HG02840 (cell line): Measurements from ENCODE around the gene MGAT5.

Experiments
- ATAC-seq: cut with Tn5 transposase; IDR thresholded peaks from one replicate; pipeline ENCODE4 v1.9.1; 2021; ENCODE audit warnings: mild to moderate bottlenecking, moderate library complexity, moderate number of reproducible peaks; ENCODE audit not compliant: unreplicated experiment, low FRiP score

The MGAT5 gene

DNA sequence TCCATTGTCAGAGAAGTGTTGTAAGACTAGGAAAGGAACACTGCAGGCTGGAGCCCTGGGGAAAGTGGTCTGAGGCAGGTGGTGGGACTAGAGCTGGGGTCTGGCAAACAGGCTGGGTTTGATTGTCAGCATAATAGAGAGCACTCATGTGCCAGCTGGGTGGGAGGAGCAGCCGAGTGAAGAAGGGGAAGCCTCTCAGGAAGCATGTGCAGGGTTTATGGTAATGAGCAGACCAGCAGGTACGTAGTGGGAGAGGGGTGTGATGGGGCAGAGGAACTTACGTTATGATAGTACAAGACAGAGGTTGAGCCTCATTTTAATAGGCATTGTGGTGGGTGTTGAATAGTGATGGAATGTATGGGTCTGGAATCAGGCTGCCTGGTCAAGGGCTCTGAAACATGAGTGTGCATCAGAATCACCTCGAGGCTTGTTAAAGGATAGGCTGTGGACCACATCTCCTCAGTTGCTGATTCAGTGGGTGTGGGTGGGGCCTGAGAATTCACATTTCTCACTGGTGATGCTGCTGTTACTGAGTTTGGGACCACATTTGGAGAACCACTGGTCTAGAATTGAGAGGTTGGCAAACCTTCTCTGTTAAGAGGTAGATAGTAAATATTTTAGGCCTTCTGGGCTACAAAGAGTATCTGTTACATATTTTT lies 1.7 kb upstream of the MGAT5 start:
- ATAC-seq: no peak

DNA sequence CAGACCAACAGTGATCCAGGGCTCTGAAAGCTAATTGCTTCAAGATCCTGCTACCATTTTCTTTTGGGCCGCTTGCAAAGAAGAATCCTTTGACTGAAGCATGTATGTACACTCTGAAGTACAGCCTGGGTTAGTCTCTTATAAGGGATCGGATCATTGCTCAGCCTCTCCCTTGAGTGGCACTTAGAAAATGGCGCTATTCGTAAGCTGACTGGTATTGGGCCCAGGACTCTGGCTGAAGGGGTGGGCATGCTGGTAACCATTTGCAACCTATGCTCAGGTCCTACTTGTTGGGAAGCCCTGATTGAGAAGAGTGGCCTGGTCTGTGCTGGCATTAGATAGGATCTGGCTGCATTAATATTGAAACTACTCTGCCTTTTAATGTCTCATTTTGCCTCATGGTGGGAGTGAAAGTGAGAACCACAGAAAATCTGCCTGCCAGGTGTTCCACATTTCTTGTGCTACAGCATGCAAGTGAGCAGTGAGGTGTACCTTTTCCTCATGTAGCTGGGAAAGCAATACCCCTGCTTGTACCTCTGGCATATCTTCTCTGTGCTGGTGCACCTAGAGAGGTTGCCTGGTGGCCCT lies 661 bp upstream of the MGAT5 start:
- ATAC-seq: peak; percentile 58

DNA sequence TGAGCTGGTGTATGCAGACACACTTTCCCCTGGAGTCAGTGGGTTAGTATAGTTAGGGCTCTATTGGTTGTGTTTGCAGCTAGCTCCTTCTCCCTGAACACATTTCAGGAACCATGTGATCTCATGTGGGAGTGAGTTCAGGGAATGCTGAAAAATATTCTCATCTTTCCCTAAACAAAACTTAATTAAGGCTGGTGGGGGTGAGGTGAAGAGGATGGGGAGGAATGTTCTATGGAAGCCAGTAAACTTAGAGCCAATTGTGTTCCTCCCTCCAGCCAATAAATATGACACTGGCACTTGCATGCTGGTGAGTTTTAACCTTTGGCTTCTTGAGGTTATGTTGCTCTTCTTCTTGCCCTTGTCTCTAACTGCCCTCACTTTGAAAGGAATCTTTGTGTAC lies 952 bp downstream of the MGAT5 start:
- ATAC-seq: no peak

DNA sequence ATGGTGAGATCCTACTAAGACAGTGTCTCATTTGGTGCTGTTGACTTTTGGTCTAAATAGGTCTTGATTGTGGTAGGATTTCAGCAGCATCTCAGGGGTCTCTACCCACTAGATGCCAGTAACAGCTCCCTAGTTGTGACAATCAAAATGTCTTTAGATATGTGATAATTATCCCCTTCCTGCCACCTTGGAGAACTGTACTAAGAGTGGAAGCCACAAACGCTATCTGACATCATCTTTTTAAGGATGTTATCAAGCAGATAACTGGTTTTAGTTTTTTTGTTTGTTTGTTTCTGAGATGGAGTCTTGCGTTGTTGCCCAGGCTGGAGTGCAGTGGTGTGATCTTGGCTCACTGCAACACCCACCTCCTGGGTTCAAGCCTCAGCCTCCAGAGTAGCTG lies 3.1 kb downstream of the MGAT5 start:
- ATAC-seq: no peak

DNA sequence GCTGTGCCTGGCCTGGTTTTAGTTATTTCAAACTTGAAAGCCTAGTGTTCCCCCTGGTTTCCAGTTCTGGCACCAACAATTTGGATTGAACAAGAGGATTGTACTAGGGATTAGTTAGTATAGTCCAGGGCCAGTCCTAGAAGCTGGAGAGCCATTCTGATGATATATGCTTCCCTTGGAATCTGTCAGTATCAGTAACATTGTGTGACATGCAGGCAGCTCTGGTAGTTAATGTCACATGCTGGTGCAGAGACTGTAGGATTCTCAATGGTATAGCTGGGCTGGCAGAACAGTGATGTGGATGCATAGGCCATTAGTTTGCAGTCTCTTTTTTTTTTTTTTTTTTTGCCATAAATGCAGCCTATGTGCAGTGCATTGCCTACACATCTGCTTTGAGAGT lies 3.6 kb downstream of the MGAT5 start:
- no peak for ATAC-seq

DNA sequence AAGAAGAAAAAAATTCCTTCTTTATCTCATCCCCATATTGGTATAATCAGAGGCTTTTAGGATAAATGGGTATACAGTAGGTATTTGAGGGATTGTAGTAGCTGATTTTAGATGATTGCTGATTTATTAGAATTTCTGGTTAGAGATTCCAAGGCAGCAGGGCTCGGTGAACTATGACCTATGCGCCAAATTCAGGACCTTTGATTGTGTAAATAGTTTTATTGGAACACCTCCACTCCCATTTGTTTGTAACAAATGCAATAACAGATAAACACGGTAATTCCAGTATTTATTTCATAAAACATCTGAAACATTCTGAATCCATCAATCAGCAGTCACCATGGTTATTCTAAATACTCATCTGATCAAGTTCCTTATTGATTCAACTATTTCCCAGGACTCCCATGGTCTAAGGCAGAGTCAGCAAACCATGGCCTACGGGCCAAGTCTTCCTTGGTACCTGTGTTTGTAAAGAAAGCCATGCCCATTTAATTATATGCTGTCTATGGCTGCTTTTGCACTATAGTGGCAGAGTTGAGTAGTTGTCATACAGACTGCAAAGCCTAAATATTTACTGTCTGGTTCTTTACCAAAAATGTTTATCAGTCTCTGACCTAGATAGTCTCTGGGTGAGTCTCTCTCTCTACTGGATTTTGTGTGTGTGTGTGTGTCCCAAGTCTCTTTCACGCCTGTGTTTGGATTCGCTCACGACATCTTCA lies 4.3 kb downstream of the MGAT5 start:
- no peak for ATAC-seq

DNA sequence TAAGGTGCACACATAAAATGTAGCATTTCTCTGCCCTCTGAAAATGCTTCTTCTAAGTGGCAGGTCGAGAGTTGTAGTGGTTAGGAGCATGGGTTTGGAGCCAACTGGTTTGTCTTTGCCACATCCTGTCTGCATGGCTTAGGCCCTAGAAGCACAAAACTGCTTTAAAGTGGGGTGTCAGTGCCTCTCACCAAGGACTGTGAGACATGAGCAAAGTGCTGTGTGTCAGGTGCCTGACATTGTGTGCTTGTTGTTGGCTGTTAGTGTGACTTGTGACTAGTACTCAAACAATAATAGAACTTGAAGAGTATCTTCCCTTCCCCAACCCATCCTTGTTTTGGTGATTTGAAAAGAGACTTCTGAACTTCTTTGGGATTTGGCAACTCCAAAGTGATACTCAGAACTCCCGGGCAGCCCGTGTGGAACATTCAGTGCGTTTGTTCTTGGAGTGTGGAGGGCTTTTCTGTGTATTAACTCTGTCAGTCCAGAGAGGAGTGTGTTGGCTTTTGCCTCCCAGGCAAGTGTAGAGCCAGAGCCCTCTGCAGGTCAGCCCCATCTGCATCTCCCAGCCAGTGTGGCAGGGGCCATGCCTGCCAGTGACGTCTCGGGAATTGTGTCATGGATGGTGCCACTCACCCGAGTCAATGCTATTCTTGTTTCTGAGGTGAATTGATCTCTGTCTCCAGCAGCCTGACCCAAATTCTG lies 5.0 kb downstream of the MGAT5 start:
- ATAC-seq: no peak

DNA sequence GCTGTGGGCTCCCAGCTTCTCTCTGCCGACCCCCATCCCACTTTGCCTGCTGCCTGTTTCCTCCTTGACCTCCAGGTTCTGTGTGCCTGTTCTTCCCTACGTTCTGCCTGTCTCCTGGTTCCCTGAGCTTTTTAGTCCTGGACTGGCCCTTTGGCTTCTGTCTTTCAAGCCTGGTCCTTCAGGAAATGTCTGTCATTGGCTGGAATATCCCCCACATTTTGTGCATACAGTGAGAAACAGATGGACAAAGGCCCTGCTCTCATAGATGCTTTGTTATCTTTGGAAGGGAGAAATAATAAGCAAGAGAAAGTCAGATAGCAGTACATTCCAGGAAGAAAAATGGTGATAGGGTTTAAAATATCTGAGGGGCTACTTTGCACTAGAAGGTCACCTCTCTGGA lies 5.7 kb downstream of the MGAT5 start:
- ATAC-seq: no peak

DNA sequence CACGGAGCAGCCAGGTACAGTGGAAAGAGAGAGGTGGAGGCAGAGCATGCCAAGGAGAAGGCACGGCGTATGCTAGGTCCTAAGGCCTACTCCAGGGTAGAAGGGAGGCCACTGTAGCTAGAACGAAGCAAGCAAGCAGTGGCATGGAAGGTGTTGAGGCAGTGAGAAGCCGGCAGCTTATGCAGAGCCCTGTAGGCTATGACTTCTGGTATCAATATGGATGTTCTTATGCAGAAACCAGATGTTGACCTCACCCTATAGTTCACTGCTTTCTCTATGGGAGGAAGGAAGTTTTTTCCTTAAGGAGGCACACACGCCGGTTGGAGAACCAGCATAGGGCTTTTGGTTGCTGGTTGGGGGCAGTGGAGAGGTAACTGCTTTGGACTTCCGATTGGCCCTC lies 6.1 kb downstream of the MGAT5 start:
- ATAC-seq: no peak

DNA sequence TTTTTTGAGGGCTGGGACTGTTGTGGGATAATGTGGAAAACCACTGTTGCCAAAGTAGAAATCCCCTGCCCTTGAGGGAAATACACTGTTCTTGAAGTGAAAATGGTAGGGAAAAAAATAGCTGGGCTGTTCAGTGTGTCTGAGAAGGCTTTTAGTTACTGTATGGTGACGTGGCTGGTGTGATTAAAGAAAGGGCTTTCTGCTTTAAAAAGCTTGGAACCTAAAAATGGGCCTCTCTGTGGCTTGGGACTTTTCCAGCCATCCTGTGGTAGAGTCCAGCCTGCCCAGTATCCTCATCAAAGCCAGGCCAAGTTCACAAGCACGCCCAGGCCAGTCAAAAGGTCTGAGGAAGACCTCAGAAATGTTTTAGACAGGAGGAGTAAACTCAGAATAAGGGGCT lies 6.8 kb downstream of the MGAT5 start:
- no peak for ATAC-seq

DNA sequence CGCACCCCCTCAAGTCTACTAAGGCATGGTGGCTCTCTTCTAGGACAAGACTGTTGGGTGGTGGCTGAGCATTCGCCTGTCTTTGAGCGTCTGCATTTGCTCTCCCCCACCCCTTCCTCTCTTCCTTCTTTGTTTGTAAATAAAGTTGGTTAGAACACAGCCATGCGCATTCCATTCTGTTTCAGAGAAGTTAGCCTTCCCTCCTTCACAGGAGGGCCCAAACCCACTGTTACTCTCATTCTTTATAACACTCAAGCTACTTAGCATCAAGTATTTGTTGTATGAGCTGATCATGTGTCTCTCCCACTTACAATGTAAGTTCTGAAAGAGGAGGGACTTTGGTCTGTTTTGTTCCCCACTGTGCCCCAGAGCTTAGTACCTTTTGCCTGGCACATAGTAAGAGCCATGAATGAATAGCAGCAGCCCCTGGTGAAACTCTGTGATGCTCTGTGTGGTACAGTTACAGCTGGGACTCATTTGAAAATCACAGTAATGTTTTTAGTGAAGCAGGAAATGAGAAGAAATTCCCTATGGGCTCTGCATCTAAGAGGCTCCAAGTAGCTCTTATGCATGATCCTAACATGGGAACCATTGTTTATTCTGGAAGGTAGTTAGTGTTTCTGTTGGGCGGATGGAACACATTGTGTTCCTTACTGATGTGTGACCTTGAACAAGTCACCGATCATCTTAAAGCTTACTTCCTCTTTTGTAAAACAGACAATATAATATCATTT lies 7.7 kb downstream of the MGAT5 start:
- ATAC-seq: peak; percentile 40

DNA sequence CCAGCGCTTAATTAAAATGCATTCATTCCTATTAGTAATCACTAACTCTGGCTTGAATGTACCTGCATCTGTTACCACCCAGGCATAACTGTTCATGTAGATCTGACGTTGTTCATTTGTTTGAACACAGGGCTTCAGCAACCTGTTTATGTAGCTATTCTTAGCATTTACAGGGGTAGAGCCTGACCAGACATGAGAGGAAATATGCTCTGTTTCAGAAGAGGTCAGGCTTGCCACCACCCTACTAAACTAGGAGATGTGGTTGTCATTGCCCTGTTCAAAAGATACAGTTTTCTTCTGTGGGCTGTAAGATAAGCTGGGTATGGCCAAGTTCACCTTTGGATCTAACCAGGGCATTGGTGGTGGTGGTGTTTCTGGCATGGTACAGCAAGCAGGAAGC lies 8.8 kb downstream of the MGAT5 start:
- peak; percentile 55 for ATAC-seq

DNA sequence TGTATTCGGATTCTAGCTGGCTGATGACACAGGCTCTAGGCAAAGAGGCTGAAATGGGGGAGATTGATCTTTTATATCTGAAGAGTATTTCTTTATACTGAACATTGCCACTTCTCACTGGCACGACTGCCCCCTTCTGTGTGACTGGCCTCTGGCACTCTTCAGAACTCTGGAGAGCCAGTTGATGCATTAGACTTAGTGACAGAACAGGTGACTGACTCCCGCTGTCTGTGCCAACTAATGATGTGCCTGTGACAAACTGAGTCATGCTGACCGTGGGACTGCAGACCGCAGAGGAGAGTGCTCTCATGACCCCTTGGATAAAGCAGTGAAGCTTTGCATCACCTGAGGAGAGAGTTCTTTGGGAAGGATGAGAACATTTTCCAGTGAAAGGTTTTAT lies 14.4 kb downstream of the MGAT5 start:
- ATAC-seq: no peak

DNA sequence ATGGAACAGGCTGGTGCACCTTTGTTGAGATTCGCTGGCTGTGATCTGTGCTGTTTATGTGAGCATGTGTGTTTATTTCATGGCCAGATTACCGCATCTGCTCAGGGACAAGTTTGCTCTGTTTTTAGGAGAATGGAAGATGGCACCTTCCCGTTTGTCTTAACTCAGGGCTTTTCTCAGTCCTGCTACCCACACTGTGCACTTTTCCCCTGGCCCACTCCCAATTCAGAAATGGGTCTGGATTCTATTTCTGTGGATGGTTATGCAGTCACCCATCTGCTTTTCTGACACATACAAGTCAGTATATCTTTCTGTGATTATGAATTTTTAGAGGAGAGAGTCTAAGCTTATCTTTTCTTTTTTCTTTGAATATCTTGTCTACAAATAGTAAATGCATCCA lies 15.4 kb downstream of the MGAT5 start:
- ATAC-seq: no peak

DNA sequence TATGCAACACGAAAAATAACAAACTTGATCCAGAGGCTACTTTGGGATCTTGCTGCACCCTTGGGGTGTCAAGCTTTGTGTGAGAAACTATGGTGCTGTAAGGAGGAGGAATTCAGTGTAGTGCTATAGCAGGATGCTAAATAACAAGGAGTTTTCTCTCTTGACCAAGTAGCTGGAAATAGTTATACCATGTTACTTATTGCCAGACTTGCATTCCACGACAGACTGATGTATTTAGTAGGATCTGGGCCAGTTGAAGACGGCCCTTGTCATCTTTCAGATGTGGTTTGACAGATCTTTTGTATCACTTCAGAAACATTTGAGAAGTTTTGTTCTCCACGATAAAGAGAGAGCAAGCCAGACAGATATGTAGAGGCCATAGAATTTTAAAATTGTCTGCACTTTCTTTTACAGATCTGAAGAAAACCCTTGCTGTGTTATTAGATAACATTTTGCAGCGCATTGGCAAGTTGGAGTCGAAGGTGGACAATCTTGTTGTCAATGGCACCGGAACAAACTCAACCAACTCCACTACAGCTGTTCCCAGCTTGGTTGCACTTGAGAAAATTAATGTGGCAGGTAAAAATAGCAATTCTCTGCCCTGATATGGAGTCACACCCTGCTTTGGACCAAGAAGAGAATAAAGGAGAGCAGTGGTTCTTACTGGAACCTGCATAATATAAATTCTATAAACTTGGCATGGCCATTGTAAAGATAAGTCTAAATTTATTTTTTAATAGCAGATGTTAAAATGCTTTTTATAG lies 16.3 kb downstream of the MGAT5 start:
- ATAC-seq: no peak

DNA sequence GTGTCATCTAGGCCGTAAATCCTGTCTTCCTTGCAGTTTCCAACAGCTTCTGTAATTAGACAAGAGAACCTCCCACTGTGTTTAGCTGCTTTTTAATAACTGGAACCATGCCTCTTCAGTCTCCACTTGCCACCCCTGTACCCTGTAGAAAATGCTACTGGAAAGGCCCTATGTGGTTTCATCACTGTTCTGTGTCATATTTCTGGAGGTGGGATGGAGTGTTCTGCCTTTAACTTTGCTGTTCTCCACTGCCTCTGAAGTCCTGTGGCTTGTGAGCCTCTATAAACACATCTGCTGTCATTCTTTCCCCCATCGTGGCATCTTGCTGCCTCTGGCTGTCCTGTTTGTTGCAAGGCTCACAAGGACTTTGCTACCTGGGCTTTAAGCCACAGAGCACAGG lies 17.9 kb downstream of the MGAT5 start:
- ATAC-seq: no peak

DNA sequence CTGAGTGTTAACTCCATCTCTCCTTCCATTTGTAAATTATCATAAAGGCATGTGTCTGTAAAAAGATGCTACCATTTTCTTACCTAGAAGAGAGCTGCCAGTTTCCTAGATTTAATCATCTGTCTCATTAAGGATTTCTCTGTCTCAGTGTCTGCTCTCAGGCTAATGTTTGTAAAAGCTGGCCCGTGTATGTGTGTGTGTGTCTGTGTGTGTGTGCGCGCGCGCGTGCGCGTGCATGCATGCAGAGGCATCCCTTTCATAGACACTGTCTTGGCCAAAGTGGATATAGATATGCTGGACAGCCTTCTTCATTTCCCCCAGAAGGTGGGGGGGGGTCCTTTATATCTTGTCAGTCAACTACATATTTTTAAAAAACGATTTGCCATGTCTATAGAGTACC lies 18.9 kb downstream of the MGAT5 start:
- ATAC-seq: no peak

DNA sequence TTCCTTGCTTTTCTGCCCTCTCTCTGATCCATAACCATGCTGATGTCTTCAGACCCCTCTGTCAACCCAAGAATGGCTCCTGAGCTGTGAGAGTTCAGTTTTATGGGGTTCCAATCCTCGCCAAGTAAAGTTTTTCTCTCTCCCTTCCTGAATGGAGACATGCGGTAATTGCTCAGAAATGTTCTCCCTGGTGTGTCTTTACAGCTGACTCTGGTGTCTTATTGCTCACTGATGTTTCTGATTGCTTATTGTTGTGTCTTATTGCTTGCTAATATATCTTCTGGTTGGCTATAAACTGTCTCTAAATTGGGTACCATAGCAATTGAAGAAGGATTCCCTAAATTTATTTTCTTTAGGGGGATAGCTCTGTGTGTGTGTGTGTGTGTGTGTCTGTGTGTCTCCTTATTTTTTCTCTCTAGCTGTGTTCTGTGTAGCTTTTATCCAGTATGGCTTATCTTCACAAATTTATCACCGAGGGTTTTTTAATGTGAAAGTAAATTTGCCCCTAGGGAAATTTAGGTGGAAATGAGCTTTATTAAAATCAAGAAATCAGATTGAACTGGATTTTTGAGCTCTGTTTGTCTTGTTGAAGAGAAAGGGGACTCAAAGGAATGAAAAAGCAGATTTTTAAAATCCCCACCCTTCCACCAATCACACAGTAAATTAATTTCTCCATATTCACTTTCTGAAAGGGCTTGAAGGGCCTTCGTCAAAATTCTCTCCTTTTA lies 19.5 kb downstream of the MGAT5 start:
- ATAC-seq: no peak

DNA sequence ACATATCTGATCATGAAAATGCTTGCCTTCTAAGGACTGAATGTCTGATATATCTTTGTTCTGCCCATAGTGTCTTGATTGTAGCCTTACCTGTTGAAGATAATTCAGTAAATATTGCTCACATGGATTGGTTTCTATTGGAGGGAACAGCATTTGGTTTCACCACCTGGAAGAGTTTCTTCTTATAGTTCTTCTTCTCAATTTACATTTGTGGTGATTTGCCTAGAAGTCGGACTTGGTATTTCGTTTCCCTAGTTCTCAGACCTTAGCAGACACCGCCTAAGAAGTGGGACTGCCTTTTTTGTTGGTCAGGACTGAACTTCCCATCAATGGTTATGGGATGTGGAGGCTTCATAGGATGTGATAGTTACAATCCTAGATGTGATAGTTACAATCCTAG lies 20.2 kb downstream of the MGAT5 start:
- no peak for ATAC-seq
